Hematopoietic multipotent progenitor cell (in vitro differentiated cells): ENCODE measurements around the gene EARS2. TPM values are rescaled to one million over a fixed set of nuclear protein-coding genes. Genes with fewer than 3 reads are reported as not detected.
"Not testable (repeated sequence)": the region's sequence is repeated elsewhere in the genome, so short reads cannot be mapped to it uniquely, and the experiment has no call there.

Experiments used
- DNase-seq, 3 donors: peaks; one replicate each; pipeline ENCODE4 v3.0.0-alpha.2; 2011 to 2015; ENCODE audit warnings: low read depth in 2 of 3, low spot score in 2 of 3
- total RNA-seq: library from RNA; depleted of rRNA; stranded (reverse); fragments of >200 nt; gene quantifications from one replicate; pipeline ENCODE4 v1.2.3, GENCODE V29; 2012

The EARS2 gene
- total RNA-seq, 1 donor, result 35.8 TPM

- no peak for DNase-seq
Measured at GRCh38 chr16:23528644-23529310, 28.4 kb downstream of the EARS2 start.

GRCh38 chr16:23527961-23528643 lies 29.0 kb downstream of the EARS2 start:
- no peak for DNase-seq

GRCh38 chr16:23524886-23525285 lies 32.3 kb downstream of the EARS2 start:
- DNase-seq, result no peak

GRCh38 chr16:23523876-23524385 lies 33.2 kb downstream of the EARS2 start:
- no peak for DNase-seq

DNA sequence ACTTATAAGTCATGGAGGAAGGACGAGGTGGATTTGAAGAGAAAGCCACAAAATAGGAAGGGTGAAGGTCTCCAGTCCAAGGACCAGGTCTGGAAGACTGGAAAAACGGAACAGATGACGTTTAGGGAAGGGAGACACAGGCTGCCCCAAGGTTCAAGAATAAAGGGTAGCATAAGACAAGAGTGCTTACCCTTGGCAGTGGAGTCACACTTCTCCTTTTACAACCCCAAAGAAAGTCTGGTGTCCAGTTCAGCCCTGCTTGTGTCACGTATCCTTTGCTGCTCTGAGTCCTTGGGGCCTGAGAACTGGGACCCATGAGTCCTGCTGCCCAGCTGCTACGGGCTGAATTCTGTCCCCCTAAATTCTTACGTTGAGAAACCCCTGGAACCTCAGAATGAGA lies 33.8 kb downstream of the EARS2 start:
- no peak for DNase-seq

DNA sequence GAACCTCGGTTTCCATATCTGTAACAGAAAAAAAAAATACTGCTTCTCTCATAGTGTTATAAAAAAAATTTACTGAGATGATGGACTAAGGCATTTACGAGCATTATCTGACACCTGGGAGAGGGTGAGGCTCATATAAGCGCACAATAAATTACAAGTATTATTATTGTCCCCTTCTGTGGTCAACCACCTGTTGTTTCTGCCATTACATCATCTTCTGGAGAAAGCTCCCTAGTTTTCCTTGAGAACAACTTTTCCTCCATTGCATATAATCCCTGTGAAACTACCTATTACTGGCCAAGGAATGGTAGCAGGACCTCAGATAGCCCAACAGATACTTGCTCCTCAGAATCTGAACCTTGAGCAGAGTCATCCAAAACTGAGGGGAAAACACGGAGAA lies 35.2 kb downstream of the EARS2 start:
- no peak for DNase-seq

- DNase-seq, result no peak
Measured at GRCh38 chr16:23521037-23521743, 36.0 kb downstream of the EARS2 start.

DNA sequence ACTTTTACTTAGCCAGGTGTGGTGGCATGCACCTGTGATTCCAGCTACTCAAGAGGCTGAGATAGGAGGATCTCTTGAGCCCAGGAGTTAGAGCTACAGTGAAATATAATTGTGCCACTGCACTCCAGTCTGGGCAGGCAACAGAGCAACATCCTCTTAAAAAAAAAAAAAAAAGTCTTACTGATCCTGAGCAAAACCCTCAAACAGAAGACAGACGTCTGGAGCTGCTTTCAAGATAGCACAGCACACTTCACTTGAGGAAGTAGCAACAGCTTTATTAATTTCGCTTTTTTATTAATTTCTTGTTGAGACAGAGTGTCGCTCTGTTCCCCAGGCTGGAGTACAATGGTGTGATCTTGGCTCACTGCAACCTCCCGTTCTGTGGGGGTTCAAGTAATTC lies 36.6 kb downstream of the EARS2 start:
- DNase-seq, result no peak

DNA sequence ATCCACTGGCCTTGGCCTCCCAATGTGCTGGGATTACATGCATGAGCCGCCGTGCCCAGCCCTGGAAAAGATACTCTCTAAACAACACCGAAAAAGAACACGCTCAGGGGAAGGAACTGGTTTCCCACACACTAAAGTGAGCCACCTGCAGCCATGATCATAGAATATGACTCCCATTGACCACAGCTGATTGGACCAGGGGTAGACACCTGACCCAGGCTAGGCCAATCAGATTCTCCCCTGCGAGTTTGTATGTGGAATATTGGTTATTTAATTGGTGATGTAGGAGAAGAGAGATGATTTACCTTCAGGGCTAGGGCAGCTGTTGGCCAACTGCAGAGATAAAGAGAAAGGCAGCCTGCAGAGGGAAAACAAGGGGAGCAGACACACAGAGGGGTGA lies 37.9 kb downstream of the EARS2 start:
- DNase-seq, result no peak

DNA sequence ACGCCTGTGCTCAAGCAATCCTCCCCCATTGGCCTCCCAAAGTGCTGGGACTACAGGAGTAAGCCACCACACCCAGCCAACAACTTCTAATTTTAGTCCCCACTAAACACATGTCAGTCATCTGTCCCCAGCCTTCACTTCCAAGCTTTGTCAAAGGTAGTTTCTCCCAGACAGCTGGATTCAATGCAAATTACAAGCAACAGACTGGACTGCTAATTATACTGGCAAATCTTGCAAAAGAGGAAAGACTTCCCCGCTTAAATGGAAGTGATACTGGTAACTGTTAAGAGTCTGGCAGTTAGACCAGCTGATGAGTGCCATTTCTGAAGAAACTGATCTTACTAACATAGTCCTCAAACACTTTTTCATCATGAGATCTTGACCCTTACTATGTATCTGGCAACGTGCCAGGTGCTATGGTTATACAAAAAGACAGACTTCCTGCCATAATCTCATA lies 38.7 kb downstream of the EARS2 start:
- no peak for DNase-seq

DNA sequence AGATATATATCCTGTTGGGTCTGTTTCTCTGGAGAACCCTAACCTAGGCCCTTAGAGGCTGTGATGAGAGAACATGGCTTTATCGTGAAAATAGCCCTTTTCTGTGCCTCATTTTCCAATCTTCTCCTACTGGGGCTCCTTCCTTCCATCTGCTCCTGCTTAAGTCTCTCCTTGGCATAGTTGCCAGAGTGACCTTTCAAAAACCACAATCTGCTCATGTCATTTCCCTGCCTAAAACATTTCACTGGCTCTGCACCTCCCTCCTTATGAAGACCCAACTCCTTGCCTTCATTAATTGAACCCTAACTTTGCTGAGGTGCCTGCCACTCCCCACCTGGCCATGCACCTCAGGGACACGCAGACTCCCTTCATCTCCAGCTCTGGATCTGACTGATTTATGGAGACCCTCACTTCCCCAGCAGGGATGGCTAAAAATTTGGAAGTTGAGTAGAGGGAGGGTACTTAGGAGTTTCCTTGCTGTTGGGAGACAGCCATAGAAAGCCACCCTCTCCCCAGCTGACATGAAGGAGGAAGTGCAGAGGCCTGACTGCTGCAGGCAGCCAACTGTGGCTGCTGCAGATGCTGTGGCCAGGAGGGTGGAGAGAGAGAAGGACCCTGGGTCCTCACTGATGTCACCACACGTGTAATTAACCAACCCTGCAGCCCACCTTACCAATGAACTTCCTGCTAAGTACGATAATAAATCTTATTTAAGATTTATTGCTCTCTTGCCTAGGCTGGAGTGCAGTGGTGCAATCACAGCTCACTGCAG lies 40.6 kb downstream of the EARS2 start:
- peak in 2 of 3 donors; percentile 35 to 74 for DNase-seq

- no peak for DNase-seq
Measured at GRCh38 chr16:23515881-23516280, 41.3 kb downstream of the EARS2 start.

DNA sequence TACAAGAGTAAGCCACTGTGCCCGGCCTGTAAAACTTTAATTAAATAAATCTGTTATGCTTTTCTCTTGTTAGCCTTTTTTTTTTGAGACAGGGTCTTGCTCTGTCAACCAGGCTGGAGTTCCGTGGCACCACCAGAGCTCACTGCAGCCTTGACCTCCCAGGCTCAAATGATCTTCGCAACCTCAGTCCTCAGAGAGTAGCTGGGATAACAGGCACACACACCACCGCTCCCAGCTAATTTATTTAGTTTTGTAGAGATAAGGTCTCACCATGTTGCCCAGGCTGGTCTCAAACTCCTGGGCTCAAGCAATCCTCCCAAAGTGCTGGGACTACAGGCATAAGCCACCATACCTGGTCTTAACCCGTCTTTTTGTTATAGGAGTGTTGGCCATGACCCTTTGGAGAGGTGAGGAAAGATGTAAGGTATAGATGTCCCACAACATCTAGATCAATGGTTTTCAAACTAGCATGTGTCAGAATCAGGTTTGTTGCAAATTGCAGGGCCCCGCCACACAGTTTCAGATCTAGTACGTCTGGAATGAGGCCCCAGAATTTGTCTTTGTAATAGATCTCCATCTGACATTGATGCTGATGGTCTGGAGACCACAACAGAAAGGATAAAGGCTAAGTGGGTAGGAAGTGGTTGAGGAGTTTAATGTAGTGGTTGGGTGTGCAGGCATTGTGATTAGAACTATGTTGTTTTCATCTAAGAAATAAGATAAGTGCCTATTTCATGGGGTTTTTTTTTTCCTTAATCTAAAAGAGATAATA lies 42.6 kb downstream of the EARS2 start:
- DNase-seq, result peak in 2 of 3 donors; percentile 30 to 78

DNA sequence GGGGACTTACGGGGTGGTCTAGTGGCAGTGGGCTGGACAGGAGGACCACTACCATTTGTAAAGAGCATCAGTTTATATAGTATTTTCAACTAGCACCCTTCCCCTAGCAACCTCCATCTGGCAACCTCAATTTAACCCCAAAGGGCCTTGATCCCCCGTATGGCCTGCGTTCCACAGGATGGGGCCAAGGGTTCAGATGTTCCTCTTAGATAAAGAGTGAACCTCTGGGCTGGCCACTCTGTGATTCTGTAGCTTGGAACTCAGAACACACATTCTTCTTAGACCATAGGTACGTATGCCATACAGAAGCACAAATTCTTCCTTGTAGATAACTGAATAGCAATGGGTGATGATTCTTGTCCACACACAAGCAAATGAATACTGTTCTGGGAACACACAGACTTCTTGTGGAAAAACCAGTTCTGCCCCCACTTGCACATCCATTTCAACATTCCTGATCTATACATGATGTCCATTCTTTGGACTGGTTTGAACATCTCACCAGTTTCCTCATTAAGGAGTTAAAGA lies 44.9 kb downstream of the EARS2 start:
- no peak for DNase-seq

- no peak for DNase-seq
Measured at GRCh38 chr16:23511731-23512130, 45.4 kb downstream of the EARS2 start.

DNA sequence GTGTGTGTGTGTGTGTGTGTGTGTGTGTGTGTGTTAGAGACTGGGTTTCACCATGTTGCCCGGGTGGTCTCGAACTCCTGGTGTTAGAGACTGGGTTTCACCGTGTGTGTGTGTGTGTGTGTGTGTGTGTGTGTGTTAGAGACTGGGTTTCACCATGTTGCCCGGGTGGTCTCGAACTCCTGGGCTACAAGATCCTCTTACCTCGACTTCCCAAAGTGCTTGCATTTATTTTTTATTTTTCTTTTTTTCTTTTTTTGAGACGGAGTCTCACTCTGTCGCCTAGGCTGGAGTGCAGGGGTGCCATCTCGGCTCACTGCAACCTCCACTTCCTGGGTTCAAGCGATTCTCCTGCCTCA lies 46.3 kb downstream of the EARS2 start:
- not testable (repeated sequence) for DNase-seq

DNA sequence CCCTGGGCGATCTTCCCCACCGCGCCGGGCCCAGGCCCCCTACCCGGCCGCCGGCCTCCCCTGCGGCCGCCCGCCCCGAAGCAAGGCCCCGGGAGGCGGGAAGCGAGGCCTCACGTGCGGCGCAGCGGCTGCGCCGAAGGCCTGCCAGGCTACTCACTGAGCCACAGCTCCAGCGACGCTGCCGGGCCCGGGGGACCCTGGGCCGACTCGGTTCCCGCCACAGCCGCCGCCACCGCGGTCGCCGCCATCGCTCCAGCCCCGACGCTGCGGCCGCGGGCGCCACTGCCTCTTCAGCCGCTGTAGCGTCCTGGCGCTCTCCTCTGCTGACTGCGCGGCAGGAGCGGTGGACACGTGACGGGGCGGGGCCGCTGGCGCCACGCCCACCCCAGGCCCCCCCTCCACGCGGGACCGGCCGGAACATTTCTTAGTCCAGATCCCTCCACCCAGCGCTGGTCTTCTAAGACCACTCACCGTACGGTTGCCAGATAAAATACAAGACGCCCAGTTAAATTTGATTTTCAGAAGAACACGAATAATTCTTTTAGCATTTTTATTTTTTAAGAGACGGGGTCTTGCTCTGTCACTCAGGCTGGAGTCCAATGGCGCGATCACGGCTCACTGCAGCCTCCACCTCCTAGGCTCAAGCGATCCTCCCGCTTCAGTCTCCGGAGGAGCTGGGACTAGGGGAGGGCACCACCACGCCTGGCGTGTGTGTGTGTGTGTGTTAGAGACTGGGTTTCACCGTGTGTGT lies 46.8 kb downstream of the EARS2 start, which contains the start of gene GGA2:
TSS of gene GGA2 (minus strand) at position 331 of the 751 bp plus-strand sequence. CDS start at position 248, 83 bp downstream.
- DNase-seq, result peak; percentile 63 to 76 (median 70)

DNA sequence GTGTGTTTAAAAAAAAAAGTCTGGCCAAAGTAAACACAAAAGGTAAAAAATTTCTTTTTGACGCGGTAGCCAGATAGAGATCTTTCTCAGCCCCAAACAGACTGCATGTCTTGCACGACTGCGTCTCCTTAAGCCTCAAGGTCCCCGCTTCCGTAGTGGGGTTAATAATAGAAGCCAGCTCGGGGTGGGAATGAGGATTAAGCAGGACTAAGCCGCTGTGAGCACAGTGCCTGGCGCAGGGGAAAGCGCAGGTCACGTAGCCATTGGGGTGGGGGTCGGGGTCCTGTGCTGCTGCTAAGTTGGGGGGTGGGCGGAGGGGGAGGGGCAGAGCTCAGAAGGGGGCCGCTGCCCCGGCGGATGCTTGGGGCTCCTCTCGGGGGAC lies 47.4 kb downstream of the EARS2 start:
- peak in 2 of 3 donors; percentile 21 to 50 for DNase-seq

DNA sequence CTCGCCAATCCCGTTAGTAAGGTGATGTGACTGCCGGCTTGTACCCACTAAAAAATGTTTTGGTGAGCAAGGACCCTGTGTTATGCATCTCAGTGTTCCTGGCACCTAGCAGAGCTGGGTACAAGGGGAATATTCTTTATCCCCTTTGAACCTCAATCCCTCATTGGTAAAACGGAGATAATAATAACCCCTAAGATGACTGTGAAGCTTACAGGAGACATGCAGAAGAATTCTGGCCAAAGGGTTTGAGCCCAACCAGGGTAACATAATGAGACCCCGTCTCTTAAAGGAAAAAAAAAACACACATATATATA lies 47.8 kb downstream of the EARS2 start:
- no peak for DNase-seq
